NCI-H2107 treated with DMSO at 0.1 percent for 48 hours (cell line): ENCODE measurements around the gene TMEM175.

ENCODE experiments used
- DNase-seq: peaks from one replicate; lab custom pipeline; 2025; ENCODE audit not compliant: unreplicated experiment; lab: John Stamatoyannopoulos, UW

Gene TMEM175

DNA sequence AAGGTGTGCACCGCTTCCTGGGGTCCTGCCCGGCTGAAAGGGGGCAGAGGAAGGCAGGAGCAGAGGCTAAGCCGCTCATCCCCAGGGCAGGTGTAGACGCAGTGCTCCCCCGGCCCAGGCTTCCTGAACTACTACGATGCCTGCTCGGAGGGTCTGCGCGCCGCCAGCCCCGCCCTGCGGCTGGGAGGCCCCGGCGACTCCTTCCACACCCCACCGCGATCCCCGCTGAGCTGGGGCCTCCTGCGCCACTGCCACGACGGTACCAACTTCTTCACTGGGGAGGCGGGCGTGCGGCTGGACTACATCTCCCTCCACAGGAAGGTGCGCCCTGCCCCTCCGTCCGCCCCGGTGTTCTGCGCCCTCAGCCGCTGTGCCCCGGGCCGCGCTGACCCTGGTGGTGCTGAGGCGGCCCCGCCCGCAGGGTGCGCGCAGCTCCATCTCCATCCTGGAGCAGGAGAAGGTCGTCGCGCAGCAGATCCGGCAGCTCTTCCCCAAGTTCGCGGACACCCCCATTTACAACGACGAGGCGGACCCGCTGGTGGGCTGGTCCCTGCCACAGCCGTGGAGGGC is 69.4 kb downstream of the TMEM175 start:
- DNase-seq = no peak

GRCh38 chr4:1002131-1002630 is 69.9 kb downstream of the TMEM175 start:
- DNase-seq = no peak

DNA sequence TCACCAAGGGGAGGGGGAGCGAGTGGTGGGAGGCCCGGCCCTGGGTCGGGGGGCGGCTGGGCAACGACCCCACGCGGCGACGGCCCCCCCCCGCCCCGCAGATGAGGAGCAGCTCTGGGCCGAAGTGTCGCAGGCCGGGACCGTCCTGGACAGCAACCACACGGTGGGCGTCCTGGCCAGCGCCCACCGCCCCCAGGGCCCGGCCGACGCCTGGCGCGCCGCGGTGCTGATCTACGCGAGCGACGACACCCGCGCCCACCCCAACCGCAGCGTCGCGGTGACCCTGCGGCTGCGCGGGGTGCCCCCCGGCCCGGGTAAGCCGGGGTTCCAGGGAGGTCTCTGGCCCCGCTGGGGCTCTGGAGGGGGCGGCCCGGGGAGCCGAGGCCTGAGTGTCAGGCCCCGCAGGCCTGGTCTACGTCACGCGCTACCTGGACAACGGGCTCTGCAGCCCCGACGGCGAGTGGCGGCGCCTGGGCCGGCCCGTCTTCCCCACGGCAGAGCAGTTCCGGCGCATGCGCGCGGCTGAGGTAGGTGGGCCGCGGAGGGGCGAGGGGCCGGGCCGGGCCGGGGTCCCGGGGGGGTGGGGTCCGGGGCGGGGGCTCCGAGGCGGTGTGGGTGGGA is 70.5 kb downstream of the TMEM175 start:
- no peak for DNase-seq

DNA sequence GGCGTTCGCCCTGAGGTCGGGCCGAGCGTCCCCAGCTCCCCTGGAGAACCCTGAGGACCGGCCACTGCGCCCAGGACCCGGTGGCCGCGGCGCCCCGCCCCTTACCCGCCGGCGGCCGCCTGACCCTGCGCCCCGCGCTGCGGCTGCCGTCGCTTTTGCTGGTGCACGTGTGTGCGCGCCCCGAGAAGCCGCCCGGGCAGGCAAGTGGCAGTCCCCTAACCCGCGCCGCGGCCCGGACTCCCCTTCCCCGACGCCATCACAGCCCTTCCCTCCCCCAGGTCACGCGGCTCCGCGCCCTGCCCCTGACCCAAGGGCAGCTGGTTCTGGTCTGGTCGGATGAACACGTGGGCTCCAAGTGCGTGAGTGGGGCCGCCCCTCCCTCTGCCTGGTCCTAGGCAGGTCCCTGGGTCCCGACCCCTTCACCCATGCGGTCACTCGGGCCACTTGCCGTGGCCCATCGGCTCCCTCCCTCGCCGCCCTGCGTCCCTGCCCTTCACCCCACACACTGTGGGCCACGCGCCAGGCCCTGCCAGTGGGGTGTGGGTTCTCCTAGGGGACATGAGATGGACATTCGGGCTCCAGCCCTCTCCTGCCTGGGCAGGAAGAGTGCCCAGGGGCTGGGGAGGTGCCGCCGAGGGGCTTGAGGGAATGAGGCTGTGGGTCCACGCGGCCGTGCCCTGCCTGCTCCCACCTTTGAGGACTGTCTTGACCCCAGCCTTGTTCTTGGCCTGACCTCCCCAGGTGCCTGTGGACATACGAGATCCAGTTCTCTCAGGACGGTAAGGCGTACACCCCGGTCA is 71.2 kb downstream of the TMEM175 start:
- DNase-seq = no peak

- DNase-seq = no peak
These were observed 71.8 kb downstream of the TMEM175 start for GRCh38 chr4:1004071-1004418.

GRCh38 chr4:1004557-1005485 is 72.6 kb downstream of the TMEM175 start:
- DNase-seq = no peak

DNA sequence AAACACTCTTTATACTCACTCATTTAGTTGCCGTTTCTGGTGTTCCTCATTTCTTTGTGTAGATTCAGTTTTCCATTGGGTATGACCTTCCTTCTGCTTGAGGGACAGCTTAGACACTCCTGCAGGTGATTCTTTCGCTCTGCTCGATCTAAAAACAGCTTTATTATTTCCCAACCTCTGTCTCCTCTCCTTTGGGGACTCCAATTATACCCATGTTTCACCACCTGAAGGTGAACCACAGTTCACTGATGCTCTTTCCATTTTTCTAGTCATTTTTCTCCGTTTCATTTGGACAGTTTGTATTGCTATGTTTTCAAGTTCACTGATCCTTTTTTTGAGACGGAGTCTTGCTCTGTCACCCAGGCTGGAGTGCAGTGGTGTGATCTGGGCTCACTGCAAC is 74.6 kb downstream of the TMEM175 start:
- DNase-seq = no peak
